Stimulated activated naive CD8-positive, alpha-beta T cell treated with anti-CD3 and anti-CD28 coated beads, Interleukin-15, Interleukin-2, amounts not matched to agents 100 ng/mL and 50 ng/mL, for 24 hours (primary cell): ENCODE results near the gene ZDHHC21.

Experiments
- H3K27ac Mint-ChIP-seq: one replicate; pipeline ENCODE4 v1.8.0; 2021; ENCODE audit warnings: mild to moderate bottlenecking, mixed read lengths
- H3K27me3 Mint-ChIP-seq: one replicate; pipeline ENCODE4 v1.8.0; 2021; ENCODE audit warnings: mixed read lengths
- H3K36me3 Mint-ChIP-seq: one replicate; pipeline ENCODE4 v1.8.0; 2021; ENCODE audit warnings: low read depth, mixed read lengths
- H3K4me1 Mint-ChIP-seq: one replicate; pipeline ENCODE4 v1.8.0; 2021; ENCODE audit warnings: low read depth, mixed read lengths
- H3K4me3 Mint-ChIP-seq: one replicate; pipeline ENCODE4 v1.8.0; 2021; ENCODE audit warnings: mild to moderate bottlenecking, mixed read lengths
- H3K9me3 Mint-ChIP-seq: one replicate; pipeline ENCODE4 v1.8.0; 2021; ENCODE audit warnings: mixed read lengths

The ZDHHC21 gene

DNA sequence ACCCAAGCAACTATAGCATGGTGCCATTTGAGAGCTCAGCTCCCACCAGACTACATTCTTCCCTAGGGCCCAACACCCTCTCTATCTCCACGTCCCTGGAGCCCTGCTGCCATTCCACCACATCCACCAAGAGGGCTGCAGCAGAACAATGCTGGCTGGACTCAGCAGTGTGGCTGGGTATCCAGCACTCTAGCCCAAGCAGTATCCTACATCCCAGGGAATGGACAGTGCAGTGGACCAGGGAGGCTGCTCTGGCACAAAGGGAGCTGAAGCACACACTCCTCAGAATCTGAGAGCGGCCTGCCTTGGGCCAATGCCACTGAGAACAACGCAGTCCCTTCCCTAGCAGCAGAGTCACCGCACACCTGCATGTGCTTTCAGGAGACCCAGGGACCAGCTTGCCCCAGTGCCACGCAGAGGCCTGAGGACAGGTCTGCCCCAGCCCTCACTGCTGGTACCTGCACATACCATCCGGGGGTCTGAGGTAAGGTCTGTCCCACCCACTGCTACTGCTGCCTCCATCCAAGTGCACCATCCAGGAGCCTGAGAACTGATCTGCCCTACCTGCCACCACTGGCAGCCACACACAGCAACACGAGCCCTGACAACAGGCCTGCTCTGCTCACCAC, 95.9 kb downstream of the ZDHHC21 start:
- Mint-ChIP-seq H3K4me3 (no peak overlapping the region), H3K27ac (no peak overlapping the region), H3K4me1 (no peaks in the 10 kb centered on the region), H3K27me3 (no peaks in the 10 kb centered on the region), H3K9me3 (peaks cover 25% of the 10 kb centered on the region), H3K36me3 (peaks cover 32% of the 10 kb centered on the region)

DNA sequence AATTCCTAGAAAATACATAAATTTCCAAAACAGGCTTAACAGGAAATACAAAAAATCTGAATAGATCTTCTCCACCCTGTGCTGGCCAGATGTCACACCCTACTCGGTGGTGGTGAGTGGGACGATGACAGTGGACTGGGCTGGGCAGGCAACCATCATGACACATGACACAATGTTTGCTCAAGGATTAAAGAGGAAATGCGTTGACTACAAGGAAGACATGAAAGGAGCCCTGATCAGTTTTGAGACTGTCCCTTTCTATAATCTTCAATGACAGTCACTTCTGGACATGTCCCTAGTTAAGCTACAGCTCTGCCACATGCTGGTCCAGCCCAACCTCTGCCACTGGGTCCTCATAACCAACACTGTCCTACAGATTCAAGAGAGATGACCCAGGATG, 99.8 kb downstream of the ZDHHC21 start:
- Mint-ChIP-seq H3K36me3 (peaks cover 16% of the 10 kb centered on the region), H3K4me1 (no peaks in the 10 kb centered on the region), H3K27ac (no peak overlapping the region), H3K4me3 (no peak overlapping the region), H3K27me3 (no peaks in the 10 kb centered on the region), H3K9me3 (peaks cover 9% of the 10 kb centered on the region)

DNA sequence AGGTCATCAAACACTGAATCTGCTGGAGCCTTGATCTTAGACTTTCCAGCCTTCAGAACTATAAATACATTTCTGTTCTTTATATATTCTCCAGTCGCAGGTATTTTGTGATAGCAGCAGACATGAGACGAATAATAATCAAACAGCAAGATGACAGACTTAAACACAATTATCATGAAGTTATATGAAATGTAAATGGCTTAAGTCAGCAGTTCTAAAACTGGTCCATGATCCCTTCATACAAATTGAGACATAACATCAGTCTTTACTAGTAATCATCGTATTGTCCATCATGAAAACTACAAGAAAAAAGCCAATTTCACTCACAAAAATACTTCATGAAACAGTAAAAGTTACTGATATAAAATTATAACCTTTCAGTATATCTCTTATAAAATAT, 101.8 kb downstream of the ZDHHC21 start:
- Mint-ChIP-seq H3K36me3 (peaks cover 14% of the 10 kb centered on the region), H3K27me3 (no peaks in the 10 kb centered on the region), H3K4me1 (no peaks in the 10 kb centered on the region), H3K27ac (no peak overlapping the region), H3K4me3 (no peak overlapping the region), H3K9me3 (peaks cover 9% of the 10 kb centered on the region)

DNA sequence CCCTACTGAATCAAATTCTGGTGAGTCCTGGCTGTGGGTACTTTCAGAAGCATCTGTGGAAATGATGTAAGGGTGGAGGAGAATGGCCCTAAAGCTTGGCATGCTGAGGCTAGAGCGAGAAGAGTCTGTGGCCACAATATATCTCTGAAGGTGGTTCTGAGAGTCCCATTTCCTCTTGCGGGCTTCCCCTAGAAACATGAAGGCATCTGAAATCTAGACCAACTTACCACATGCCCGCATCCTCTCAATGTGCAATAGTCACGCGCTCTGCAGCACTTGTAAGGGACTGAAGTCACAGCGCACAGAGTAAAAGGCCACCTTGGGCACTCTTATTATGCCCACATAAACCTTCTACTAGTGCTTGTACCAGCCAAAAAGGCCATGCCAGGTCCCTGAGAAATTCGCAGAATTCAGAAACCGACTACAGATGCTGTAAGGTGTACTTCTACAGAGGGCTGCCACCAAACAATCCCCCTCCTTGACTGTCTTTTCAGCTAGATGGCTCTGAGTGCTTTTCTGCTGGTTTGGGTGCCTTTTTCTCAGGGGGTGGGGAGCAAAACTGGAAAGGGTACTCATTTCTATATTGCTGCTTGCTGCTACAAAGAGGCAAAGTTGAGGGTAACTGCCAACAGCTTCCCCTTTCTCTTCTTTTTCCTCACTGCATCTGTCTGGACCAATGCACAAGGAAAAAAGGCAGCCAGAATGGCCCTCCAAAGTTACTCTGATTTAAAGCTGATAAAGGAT, 107.3 kb downstream of the ZDHHC21 start:
- H3K4me1 Mint-ChIP-seq: peaks cover 12% of the 10 kb centered on the region
- H3K4me3 Mint-ChIP-seq: no peak overlapping the region
- peaks cover 14% of the 10 kb centered on the region for H3K27me3 Mint-ChIP-seq
- H3K36me3 Mint-ChIP-seq: peaks cover 5% of the 10 kb centered on the region
- peaks cover 9% of the 10 kb centered on the region for H3K9me3 Mint-ChIP-seq
- no peak overlapping the region for H3K27ac Mint-ChIP-seq

DNA sequence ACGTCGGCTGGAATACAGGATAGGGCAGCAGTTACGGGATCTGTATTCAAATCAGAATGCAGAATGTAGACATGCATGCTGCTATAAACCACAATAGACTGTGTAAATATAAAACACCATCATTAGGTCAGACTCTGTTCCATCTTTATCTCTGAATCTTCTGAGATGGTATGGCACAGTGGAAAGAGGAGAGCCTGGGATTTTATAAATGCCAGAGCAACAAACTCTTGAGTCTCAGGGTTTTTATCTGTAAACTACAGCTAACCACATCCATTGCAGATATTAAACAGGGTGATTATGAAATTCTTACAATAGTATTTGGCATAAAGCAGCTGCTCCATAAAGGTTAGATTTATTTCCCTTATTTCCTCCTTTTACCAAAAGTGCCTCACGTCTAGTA, 108.7 kb downstream of the ZDHHC21 start:
- Mint-ChIP-seq H3K27me3 (peaks cover 25% of the 10 kb centered on the region), H3K4me3 (no peak overlapping the region), H3K4me1 (peaks cover 12% of the 10 kb centered on the region), H3K36me3 (peaks cover 14% of the 10 kb centered on the region), H3K9me3 (peaks cover 18% of the 10 kb centered on the region), H3K27ac (no peak overlapping the region)

DNA sequence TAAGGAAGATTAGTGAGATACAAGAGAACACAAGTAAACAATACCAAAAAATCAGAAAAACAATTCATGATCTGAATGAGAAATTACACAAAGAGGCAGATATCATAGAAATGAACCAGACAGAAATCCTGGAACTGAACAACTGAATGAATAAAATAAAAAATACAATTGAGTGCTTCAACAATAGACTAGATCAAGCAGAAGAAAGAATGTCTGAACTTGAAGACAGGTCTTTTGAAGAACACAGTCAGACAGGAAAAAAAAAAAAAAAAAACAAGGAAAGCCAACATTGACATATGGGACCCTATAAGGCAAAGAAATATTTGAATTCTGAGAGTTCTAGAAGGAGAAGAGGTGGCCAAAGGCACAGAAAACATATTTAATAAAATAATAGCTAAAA, 115.2 kb downstream of the ZDHHC21 start:
- peaks cover 10% of the 10 kb centered on the region for H3K36me3 Mint-ChIP-seq
- H3K4me1 Mint-ChIP-seq: no peaks in the 10 kb centered on the region
- no peak overlapping the region for H3K4me3 Mint-ChIP-seq
- peaks cover 21% of the 10 kb centered on the region for H3K27me3 Mint-ChIP-seq
- no peak overlapping the region for H3K27ac Mint-ChIP-seq
- peaks cover 42% of the 10 kb centered on the region for H3K9me3 Mint-ChIP-seq

DNA sequence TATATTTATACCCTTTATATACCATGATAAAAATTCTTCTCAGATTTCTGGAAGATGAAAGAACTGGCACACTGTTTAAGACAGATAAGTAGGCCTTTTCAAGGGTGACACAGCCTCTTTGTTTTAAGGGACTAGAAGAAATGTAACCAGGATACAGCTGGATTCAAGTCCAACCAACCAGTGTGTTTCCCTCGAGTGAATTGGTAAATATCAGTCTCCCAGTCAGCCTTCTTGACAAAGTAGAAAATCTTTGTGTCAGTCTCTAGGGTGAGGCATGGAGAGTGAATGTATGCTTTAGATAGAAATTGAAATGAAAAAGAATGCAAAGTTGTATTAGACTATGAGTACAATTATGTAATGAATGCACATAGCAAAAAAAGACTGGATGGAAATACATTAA, 119.1 kb downstream of the ZDHHC21 start:
- H3K27ac Mint-ChIP-seq: no peak overlapping the region
- H3K4me1 Mint-ChIP-seq: no peaks in the 10 kb centered on the region
- no peaks in the 10 kb centered on the region for H3K27me3 Mint-ChIP-seq
- no peaks in the 10 kb centered on the region for H3K36me3 Mint-ChIP-seq
- H3K9me3 Mint-ChIP-seq: peaks cover 27% of the 10 kb centered on the region
- H3K4me3 Mint-ChIP-seq: no peak overlapping the region

DNA sequence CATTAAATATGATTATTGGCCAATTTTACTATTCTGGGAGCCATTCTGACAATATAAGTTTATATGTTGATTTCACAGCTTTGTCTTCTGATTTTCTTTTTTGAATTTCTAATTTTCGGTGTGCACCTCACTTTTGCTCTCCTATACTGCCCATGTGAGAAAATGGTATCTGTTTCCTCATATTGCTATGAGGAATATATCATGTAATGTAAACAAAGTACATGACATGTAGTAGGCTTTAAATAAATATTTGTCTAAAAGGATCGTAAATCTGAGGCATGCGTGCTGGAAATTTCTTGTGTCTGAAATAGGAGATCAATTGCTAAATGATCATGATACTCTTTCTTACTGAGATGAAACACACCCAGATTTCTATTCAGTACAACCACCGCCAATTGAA, 119.9 kb downstream of the ZDHHC21 start:
- Mint-ChIP-seq H3K4me3 (no peak overlapping the region), H3K36me3 (no peaks in the 10 kb centered on the region), H3K4me1 (no peaks in the 10 kb centered on the region), H3K9me3 (peaks cover 21% of the 10 kb centered on the region), H3K27ac (no peak overlapping the region), H3K27me3 (no peaks in the 10 kb centered on the region)

DNA sequence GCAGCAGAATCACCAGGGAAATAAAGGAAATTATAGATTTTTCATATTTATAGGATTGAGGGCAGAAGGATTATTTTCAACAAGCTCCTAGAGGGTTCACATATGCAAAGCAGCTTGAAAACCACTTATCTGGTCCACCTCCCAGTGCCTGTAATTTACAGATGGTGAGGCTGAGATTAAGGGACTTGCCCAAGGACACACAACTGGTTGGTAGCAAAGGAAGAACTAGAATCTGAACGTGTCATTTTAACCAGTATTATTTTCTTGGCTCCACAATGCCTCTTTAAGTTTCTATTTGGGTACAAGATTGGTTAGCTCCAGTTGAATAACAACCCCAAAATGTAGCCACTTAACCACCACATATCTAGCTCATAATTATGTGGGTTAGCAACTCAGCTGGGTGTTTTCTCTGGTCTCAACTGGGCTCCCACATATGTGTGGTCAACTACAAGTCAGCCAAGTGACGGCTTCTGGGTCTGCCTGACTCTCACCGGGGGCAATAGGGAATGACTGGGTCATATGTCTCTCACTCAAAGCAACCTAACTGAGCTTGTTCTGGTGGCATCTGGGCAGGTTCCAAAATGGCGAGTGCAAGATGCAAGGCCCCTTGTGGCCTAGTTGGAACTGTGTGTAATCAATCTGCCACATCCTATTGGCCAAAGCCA, 127.7 kb downstream of the ZDHHC21 start:
- H3K9me3 Mint-ChIP-seq: peaks cover 9% of the 10 kb centered on the region
- H3K36me3 Mint-ChIP-seq: no peaks in the 10 kb centered on the region
- H3K4me3 Mint-ChIP-seq: no peak overlapping the region
- no peak overlapping the region for H3K27ac Mint-ChIP-seq
- peaks cover under 1% of the 10 kb centered on the region for H3K4me1 Mint-ChIP-seq
- H3K27me3 Mint-ChIP-seq: peaks cover 6% of the 10 kb centered on the region

DNA sequence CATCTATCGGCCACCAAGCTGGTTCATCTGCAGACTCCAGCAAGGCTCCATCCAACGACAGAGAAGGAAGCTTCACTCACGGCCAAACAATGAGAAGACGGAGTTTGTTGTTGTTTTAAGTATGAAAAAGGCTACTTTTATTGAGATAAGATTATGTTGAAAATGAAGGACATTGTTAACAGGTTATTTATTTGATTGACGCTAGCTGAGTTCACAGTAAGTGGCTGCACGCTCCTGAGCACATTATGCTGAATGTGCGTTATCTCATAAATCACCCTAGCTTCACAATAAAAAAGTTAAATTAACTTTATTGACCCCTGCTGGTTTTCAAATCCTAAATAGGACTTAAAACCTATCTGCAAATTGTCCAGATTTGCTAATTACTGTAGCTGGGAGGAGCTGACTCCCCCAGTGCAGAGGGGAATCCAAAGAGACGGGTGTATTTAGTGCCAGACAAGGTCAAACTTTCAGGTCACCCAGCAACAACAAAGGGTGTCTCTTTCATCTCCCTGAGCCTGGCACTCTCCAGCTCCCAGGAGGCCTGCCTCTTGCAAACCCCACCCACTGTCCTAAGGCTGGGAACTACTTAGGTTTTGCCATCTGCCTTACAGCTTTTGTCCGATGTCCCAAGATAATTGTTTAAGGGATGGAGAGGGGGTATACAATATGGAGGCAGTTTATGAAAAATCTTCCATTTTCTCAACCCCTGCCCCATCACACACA, 129.2 kb downstream of the ZDHHC21 start:
- no peak overlapping the region for H3K27ac Mint-ChIP-seq
- peaks cover 6% of the 10 kb centered on the region for H3K27me3 Mint-ChIP-seq
- peaks cover 7% of the 10 kb centered on the region for H3K4me1 Mint-ChIP-seq
- H3K36me3 Mint-ChIP-seq: no peaks in the 10 kb centered on the region
- peaks cover 6% of the 10 kb centered on the region for H3K9me3 Mint-ChIP-seq
- no peak overlapping the region for H3K4me3 Mint-ChIP-seq

DNA sequence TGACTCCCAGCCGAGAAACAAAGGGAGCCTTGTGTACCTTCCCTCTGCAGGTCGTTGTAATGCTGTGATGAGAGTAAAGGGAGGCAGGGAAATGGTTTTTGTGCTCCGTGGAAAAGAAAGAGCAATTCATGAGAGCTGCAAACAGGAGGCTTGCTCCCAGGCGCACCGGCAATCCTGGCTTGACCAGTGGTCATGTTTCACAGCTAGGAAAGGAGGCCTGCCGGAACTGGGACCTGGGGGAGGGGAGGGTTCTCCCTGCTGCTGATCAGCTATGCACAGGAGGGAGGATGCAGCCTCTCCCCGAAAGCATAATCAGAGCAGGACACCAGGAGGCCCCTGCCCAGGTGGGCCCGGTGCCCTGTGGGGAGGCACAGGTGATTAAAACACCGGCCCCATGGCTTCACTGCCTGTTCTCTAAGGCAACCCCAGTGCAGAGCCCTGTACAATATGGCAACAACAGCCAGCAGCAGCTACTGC, 131.3 kb downstream of the ZDHHC21 start:
- H3K4me3 Mint-ChIP-seq: no peak overlapping the region
- peaks cover 7% of the 10 kb centered on the region for H3K9me3 Mint-ChIP-seq
- peaks cover 7% of the 10 kb centered on the region for H3K4me1 Mint-ChIP-seq
- peaks cover 14% of the 10 kb centered on the region for H3K27me3 Mint-ChIP-seq
- no peaks in the 10 kb centered on the region for H3K36me3 Mint-ChIP-seq
- H3K27ac Mint-ChIP-seq: no peak overlapping the region
